Skeletal muscle satellite cell (primary cell): ENCODE data around the gene SIRT6. TPM values are rescaled to one million over a fixed set of nuclear protein-coding genes. Genes with fewer than 3 reads are reported as not detected.

Source experiments
- H3K27me3 ChIP-seq: 2 replicates; pipeline ENCODE4 v1.7.0; 2013; ENCODE audit warnings: low read length; ENCODE audit not compliant: control insufficient read depth, insufficient read depth
- H3K36me3 ChIP-seq: 2 replicates; pipeline ENCODE4 v1.7.0; 2013; ENCODE audit warnings: mild to moderate bottlenecking, control low read depth, low read length; ENCODE audit not compliant: insufficient read depth
- H3K4me1 ChIP-seq: 2 replicates; pipeline ENCODE4 v1.7.0; 2013; ENCODE audit warnings: low read length; ENCODE audit not compliant: control insufficient read depth, insufficient read depth
- H3K4me2 ChIP-seq: 2 replicates; pipeline ENCODE4 v1.7.0; 2013; ENCODE audit warnings: mild to moderate bottlenecking, low read length
- H3K4me3 ChIP-seq: 2 replicates; pipeline ENCODE4 v1.7.0; 2013; ENCODE audit warnings: low read length
- H3K9ac ChIP-seq: 2 replicates; pipeline ENCODE4 v1.7.0; 2013; ENCODE audit warnings: mild to moderate bottlenecking, low read depth, low read length, moderate library complexity
- H3K9me3 ChIP-seq: replicated peaks from 2 replicates; pipeline ENCODE4 v1.7.0; 2013; ENCODE audit warnings: mild to moderate bottlenecking, control low read depth, low read length
- small RNA-seq: library from RNA; depleted of rRNA; stranded (forward); fragments of <200 nt; gene quantifications from one replicate; pipeline ENCODE3, GENCODE V24; 2012

The SIRT6 gene

GRCh38 chr19:4124638-4125037 is 57.7 kb downstream of the SIRT6 start:
- Histone ChIP-seq H3K4me2 (peak overlapping the region; percentile 91), H3K27me3 (no peaks in the 10 kb centered on the region), H3K9me3 (no peaks in the 10 kb centered on the region), H3K4me3 (peak overlapping the region; percentile 86), H3K36me3 (peaks cover 5% of the 10 kb centered on the region), H3K9ac (peak overlapping the region; percentile 83), H3K4me1 (peaks cover 24% of the 10 kb centered on the region)

Small RNAs within 50 kb of the gene (small RNA-seq; reads per million reads assigned to genes)
- gene RF00017: not detected
